GM10248 (cell line): Measurements from ENCODE around the gene RPRD1B.

ENCODE experiments used
- CTCF ChIA-PET: fragments of 300-600 bp; sonication (Branson Sonifier 250); formaldehyde crosslinking; extraction: SDS; loops from one replicate; lab custom pipeline; 2021; ENCODE audit warnings: antibody characterized with exemption; lab: Yijun Ruan, JAX
- POLR2A ChIA-PET: fragments of 350-650 bp; sonication (Branson Sonifier 250); formaldehyde crosslinking; extraction: SDS; loops from one replicate; lab custom pipeline; 2020; ENCODE audit warnings: antibody characterized with exemption; lab: Yijun Ruan, JAX
- DNase-seq: peaks from one replicate; pipeline ENCODE4 v3.0.0; 2012; ENCODE audit errors: extremely low spot score
- CTCF ChIP-seq: IDR thresholded peaks from 2 replicates; pipeline ENCODE4 v1.5.1; 2012; ENCODE audit warnings: mild to moderate bottlenecking, low read depth; ENCODE audit errors: extremely low read depth, missing control alignments, control extremely low read depth

RPRD1B gene

GRCh38 chr20:38108986-38109541 is 75.5 kb downstream of the RPRD1B start:
- ChIA-PET POLR2A (no interaction called here), CTCF (interaction anchor here (1.1 to 2.4 kb wide), 2 partner anchors 22 to 36 kb away, joined by 3 to 12 read pairs; no protein-coding TSS in a partner anchor)
- no peak for DNase-seq

GRCh38 chr20:38109591-38110524 is 76.3 kb downstream of the RPRD1B start:
- ChIA-PET POLR2A (no interaction called here), CTCF (interaction anchor here (1.1 to 2.4 kb wide), 4 partner anchors 21 to 112 kb away, joined by 3 to 12 read pairs (median 4); no protein-coding TSS in a partner anchor)
- no peak for DNase-seq
- no peak for TF ChIP-seq CTCF

More at GRCh38 chr20:38108986-38109541, 75.5 kb downstream of the RPRD1B start:
- no peak for TF ChIP-seq CTCF

- ChIA-PET POLR2A (interaction anchor here (0.6 kb wide), 1 partner anchor 321 kb away, joined by 3 read pairs; no protein-coding TSS in a partner anchor), CTCF (interaction anchor here (1.2 to 2.4 kb wide), 3 partner anchors 31 to 111 kb away, joined by 3 to 12 read pairs (median 5); no protein-coding TSS in a partner anchor)
- TF ChIP-seq CTCF, result no peak
- DNase-seq, result no peak
Observed at GRCh38 chr20:38110525-38111178, 77.1 kb downstream of the RPRD1B start.

GRCh38 chr20:38111366-38112232 is 78.1 kb downstream of the RPRD1B start:
- no peak for DNase-seq
- no peak for TF ChIP-seq CTCF
- CTCF ChIA-PET, result interaction anchor here (1.2 to 5.7 kb wide), 7 partner anchors 10 to 110 kb away, joined by 3 to 40 read pairs (median 5); no protein-coding TSS in a partner anchor
- POLR2A ChIA-PET, result no interaction called here

GRCh38 chr20:38112261-38112929 is 78.8 kb downstream of the RPRD1B start:
- DNase-seq, result no peak
- no peak for TF ChIP-seq CTCF
- ChIA-PET CTCF (interaction anchor here (1.6 to 5.7 kb wide), 5 partner anchors 9 to 109 kb away, joined by 5 to 40 read pairs (median 8); no protein-coding TSS in a partner anchor), POLR2A (no interaction called here)
